ENCODE results near the gene IGIP.

DNA sequence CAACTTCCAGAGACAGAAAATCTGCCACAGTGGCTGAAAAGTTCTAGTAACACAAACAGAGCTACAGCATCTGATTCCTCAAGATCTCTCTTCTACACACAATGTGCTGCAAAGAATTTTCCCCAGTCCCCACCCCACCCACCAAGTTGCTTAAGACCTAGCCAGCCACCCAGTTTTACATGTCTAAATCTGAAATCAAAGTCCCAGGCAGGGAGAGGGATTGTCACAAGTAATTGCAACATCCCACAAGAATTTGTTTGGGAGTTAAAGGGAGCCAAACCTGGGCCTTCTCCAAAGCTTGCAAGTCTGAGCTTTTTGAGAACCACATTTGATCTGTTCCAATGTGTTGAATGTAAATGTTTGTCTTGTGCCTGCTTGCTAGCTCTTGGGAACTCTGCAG is 15.5 kb downstream of the IGIP start:
- no peak for TF ChIP-seq POLR2A (IDR thresholded peaks at IDR 0.05)
- TF ChIP-seq, protein P1, sequence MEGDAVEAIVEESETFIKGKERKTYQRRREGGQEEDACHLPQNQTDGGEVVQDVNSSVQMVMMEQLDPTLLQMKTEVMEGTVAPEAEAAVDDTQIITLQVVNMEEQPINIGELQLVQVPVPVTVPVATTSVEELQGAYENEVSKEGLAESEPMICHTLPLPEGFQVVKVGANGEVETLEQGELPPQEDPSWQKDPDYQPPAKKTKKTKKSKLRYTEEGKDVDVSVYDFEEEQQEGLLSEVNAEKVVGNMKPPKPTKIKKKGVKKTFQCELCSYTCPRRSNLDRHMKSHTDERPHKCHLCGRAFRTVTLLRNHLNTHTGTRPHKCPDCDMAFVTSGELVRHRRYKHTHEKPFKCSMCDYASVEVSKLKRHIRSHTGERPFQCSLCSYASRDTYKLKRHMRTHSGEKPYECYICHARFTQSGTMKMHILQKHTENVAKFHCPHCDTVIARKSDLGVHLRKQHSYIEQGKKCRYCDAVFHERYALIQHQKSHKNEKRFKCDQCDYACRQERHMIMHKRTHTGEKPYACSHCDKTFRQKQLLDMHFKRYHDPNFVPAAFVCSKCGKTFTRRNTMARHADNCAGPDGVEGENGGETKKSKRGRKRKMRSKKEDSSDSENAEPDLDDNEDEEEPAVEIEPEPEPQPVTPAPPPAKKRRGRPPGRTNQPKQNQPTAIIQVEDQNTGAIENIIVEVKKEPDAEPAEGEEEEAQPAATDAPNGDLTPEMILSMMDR (IDR thresholded peaks at IDR 0.05) = no peak
- TF ChIP-seq EP300 (IDR thresholded peaks at IDR 0.05) = no peak
